Muscle of arm (tissue), 12 donors: ENCODE measurements around the gene HTR3A. TPM values are rescaled to one million over a fixed set of nuclear protein-coding genes. Genes with fewer than 3 reads are reported as not detected.

Experiments used
- DNase-seq: peaks from one replicate; pipeline ENCODE4 v3.0.0-alpha.2; 2013
- polyA plus RNA-seq, 12 donors: library from polyadenylated mRNA; unstranded; fragments of 120-200 nt; gene quantifications; one replicate each; pipeline ENCODE4 v1.2.1, GENCODE V29; 2013; ENCODE audit not compliant: insufficient read length in 12 of 12

Gene HTR3A
- polyA plus RNA-seq, 12 donors = 0.09 to 0.30 (median 0.11) TPM; not detected in 6

- no peak for DNase-seq
These were observed 4.5 kb downstream of the HTR3A start for GRCh38 chr11:113979431-113979830.

GRCh38 chr11:113980785-113981184, 5.9 kb downstream of the HTR3A start:
- DNase-seq = no peak

- DNase-seq = no peak
These were observed 7.4 kb downstream of the HTR3A start for GRCh38 chr11:113982306-113982705.

GRCh38 chr11:113984781-113985180, 9.9 kb downstream of the HTR3A start:
- no peak for DNase-seq

GRCh38 chr11:113985906-113986305, 11.0 kb downstream of the HTR3A start:
- DNase-seq = no peak

GRCh38 chr11:113986351-113987140, 11.6 kb downstream of the HTR3A start:
- no peak for DNase-seq

- DNase-seq = no peak
These were observed 14.5 kb downstream of the HTR3A start for GRCh38 chr11:113989381-113989780.

- DNase-seq = no peak
These were observed 15.0 kb downstream of the HTR3A start for GRCh38 chr11:113989916-113990315.

GRCh38 chr11:113991170-113991569, 16.3 kb downstream of the HTR3A start:
- peak; percentile 50 for DNase-seq

GRCh38 chr11:113991718-113992458, 17.0 kb downstream of the HTR3A start:
- DNase-seq = no peak

GRCh38 chr11:113992459-113993110, 17.7 kb downstream of the HTR3A start:
- DNase-seq = no peak

GRCh38 chr11:113994077-113994954, 19.4 kb downstream of the HTR3A start:
- peak; percentile 3 for DNase-seq

- DNase-seq = no peak
These were observed 22.6 kb downstream of the HTR3A start for GRCh38 chr11:113997473-113997872.

GRCh38 chr11:113998574-113998973, 23.7 kb downstream of the HTR3A start:
- no peak for DNase-seq

GRCh38 chr11:114000526-114000925, 25.6 kb downstream of the HTR3A start:
- no peak for DNase-seq

GRCh38 chr11:114001416-114001815, 26.5 kb downstream of the HTR3A start:
- no peak for DNase-seq

GRCh38 chr11:114008331-114008730, 33.4 kb downstream of the HTR3A start:
- DNase-seq = no peak

GRCh38 chr11:114010931-114011330, 36.0 kb downstream of the HTR3A start:
- no peak for DNase-seq

GRCh38 chr11:114011443-114011842, 36.5 kb downstream of the HTR3A start:
- no peak for DNase-seq

- no peak for DNase-seq
These were observed 40.2 kb downstream of the HTR3A start for GRCh38 chr11:114015117-114015516.

- peak; percentile 18 for DNase-seq
These were observed 42.1 kb downstream of the HTR3A start for GRCh38 chr11:114016986-114017385.

GRCh38 chr11:114017723-114018122, 42.8 kb downstream of the HTR3A start:
- DNase-seq = no peak
